Natural killer cell (primary cell): Measurements from ENCODE around the gene LRRC47. TPM values are rescaled to one million over a fixed set of nuclear protein-coding genes. Genes with fewer than 3 reads are reported as not detected.

Source experiments
- ATAC-seq, 3 donors: fragments of 150-1000 bp in 2 of 3; fragments of 200-7000 bp in 1 of 3; cut with Tn5 transposase; 1 replicate in 1 of 3; 2 replicates in 2 of 3; pipeline ENCODE4 v1.10.0; 2021; ENCODE audit warnings: mild to moderate bottlenecking in 2 of 3, moderate library complexity in 2 of 3
- DNase-seq, 2 donors: peaks; one replicate each; pipeline versions ENCODE4 v3.0.0 to v3.0.0-alpha.2; 2013 to 2021; ENCODE audit warnings: mixed read lengths in 1 of 2
- H3K27ac ChIP-seq: one replicate; pipeline ENCODE4 v1.5.1; 2013; ENCODE audit warnings: mild to moderate bottlenecking, low read length
- H3K27me3 ChIP-seq: one replicate; pipeline ENCODE4 v1.6.1; 2013; ENCODE audit warnings: low read length; ENCODE audit not compliant: control insufficient read depth, insufficient read depth
- H3K36me3 ChIP-seq: one replicate; pipeline ENCODE4 v1.6.1; 2013; ENCODE audit warnings: low read length; ENCODE audit not compliant: control insufficient read depth, insufficient read depth
- H3K4me1 ChIP-seq: one replicate; pipeline ENCODE4 v1.6.1; 2013; ENCODE audit warnings: low read length; ENCODE audit not compliant: control insufficient read depth, insufficient read depth
- H3K4me3 ChIP-seq: one replicate; pipeline ENCODE4 v1.5.1; 2013; ENCODE audit warnings: low read length
- H3K9me3 ChIP-seq: one replicate; pipeline ENCODE4 v1.6.1; 2013; ENCODE audit warnings: low read length; ENCODE audit not compliant: control insufficient read depth, insufficient read depth
- H3K27ac Mint-ChIP-seq, 2 donors: one replicate each; pipeline ENCODE4 v1.8.0; 2022; ENCODE audit warnings: mild to moderate bottlenecking in 2 of 2, mixed read lengths in 2 of 2, moderate library complexity in 1 of 2
- H3K27me3 Mint-ChIP-seq, 2 donors: one replicate each; pipeline ENCODE4 v1.8.0; 2022; ENCODE audit warnings: low read depth in 2 of 2, mixed read lengths in 2 of 2
- H3K36me3 Mint-ChIP-seq: one replicate; pipeline ENCODE4 v1.8.0; 2022; ENCODE audit warnings: mixed read lengths
- H3K4me1 Mint-ChIP-seq, 2 donors: one replicate each; pipeline ENCODE4 v1.8.0; 2022; ENCODE audit warnings: mixed read lengths in 2 of 2
- H3K4me3 Mint-ChIP-seq: one replicate; pipeline ENCODE4 v1.8.0; 2022; ENCODE audit warnings: mild to moderate bottlenecking, moderate library complexity, mixed read lengths
- H3K9me3 Mint-ChIP-seq, 2 donors: one replicate each; pipeline ENCODE4 v1.8.0; 2022; ENCODE audit warnings: mixed read lengths in 2 of 2
- CTCF ChIP-seq: fragments of 200-600 bp; IDR thresholded peaks from one replicate; pipeline ENCODE4 v1.8.0; 2022; ENCODE audit warnings: antibody characterized with exemption
- WGBS: methylation state at CpG from one replicate; pipeline ENCODE4 v1.1.7; 2013; ENCODE audit warnings: missing lambda C conversion rate; ENCODE audit not compliant: insufficient coverage; 5-methylcytosine and 5-hydroxymethylcytosine counted together
- intact Hi-C: fragments of 100-400 bp; cut with micrococcal nuclease; formaldehyde crosslinking; loops from one replicate; pipeline ENCODE4 v1.14.2; 2022
- total RNA-seq, 4 donors: library from RNA; stranded (reverse); fragments of 120-200 nt in 1 of 4; gene quantifications; one replicate each; pipeline versions ENCODE4 v1.2.3 to v1.2.4, GENCODE V29; 2013 to 2022

Gene LRRC47
- total RNA-seq, 3 donors from 2014 or later (not counting 1 experiment from before 2014, with no cell fraction given): 33.5 to 49.8 (median 45.2) TPM

- Mint-ChIP-seq H3K27me3 (peaks cover 2 to 18% of the 10 kb centered on the region in 2 donors), H3K4me3 (no peak overlapping the region), H3K36me3 (no peaks in the 10 kb centered on the region), H3K27ac (no peak overlapping the region), H3K9me3 (peaks cover 0 to 3% of the 10 kb centered on the region in 2 donors), H3K4me1 (no peaks in the 10 kb centered on the region)
- Histone ChIP-seq H3K27me3 (no peaks in the 10 kb centered on the region), H3K27ac (no peak overlapping the region), H3K9me3 (no peaks in the 10 kb centered on the region), H3K4me1 (no peaks in the 10 kb centered on the region), H3K4me3 (no peak overlapping the region), H3K36me3 (no peaks in the 10 kb centered on the region)
- WGBS: 97% methylated on average over 6 of the region's 6 CpGs
- DNase-seq (no peak), ATAC-seq (no peak)
- intact Hi-C loops: no loop called here
- no peak for TF ChIP-seq CTCF
Observed at GRCh38 chr1:3759164-3759563, 37.1 kb downstream of the LRRC47 start.

DNA sequence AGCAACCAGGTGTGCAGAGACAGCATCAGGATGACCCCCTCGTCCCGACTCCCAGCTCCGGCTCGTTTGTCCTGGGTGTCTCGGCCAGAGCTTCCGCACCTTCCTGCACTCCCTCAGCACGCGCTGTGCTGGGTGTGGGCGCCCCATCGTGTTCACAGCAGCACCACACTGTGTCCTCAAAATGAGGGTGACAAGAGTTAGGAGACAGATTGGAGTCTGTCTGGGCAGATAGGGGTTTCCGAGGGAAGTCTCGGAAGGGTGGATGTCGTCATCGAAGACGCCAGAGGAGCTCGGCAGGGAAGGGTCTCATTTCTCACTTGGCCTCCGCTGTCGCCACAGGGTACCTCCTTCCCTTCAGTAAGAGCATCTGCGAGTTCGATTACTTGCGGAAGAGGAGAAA is 39.9 kb downstream of the LRRC47 start:
- intact Hi-C loops: no loop called here
- H3K27ac ChIP-seq: no peak overlapping the region
- peaks cover 0 to 3% of the 10 kb centered on the region in 2 donors for H3K9me3 Mint-ChIP-seq

DNA sequence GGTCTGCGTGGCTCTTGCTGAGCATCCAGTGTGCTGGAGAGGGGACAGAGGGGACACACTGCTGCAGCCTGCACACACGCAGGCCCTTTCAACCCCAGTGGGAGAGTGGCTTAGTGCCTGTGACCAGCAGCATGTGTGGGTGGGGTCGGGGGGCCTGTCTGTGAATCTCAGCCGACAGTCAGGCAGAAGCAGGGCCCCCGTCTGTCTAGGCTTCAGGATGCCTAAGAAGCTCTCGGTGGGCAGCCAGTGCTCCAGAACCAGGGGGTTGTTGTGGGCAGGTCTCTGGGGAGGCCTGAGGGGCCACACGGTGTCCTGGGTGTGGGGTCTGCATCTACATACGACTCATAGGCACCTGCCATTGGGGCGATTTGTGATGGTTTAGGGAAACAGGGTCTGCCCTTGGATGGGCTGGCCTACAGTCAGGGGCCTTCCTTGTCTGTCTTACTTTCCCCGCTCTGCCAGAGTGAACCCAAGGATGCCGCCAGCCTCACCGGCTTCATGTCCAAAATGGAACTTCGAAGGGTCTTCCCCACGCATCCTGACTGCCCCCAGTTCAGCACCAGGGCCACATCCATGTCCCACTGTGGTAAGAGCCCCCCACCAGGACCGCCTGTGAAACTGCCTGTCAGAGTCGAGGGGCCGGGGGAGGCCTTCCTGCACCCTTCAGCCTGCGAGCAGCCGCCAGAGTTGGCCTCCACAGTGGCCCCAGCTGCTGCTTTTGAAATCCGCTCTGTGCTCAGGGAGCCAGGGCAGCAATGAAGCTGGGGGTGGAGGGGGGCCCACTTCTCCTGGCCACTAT is 42.4 kb downstream of the LRRC47 start:
- Mint-ChIP-seq H3K27me3 (peaks cover 0 to 10% of the 10 kb centered on the region in 2 donors), H3K36me3 (no peaks in the 10 kb centered on the region), H3K4me1 (no peaks in the 10 kb centered on the region), H3K9me3 (no peaks in the 10 kb centered on the region), H3K4me3 (no peak overlapping the region), H3K27ac (no peak overlapping the region)
- H3K4me1 ChIP-seq: no peaks in the 10 kb centered on the region
- H3K36me3 ChIP-seq: no peaks in the 10 kb centered on the region
- no peak overlapping the region for H3K4me3 ChIP-seq
- ATAC-seq: no peak
- no peak overlapping the region for H3K27ac ChIP-seq
- intact Hi-C loops: no loop called here
- no peak for DNase-seq
- TF ChIP-seq CTCF: no peak
- whole genome bisulfite sequencing: 88% methylated on average over 20 of the region's 20 CpGs
- no peaks in the 10 kb centered on the region for H3K9me3 ChIP-seq
- no peaks in the 10 kb centered on the region for H3K27me3 ChIP-seq

More for the DNA sequence above, 39.9 kb downstream of the LRRC47 start:
- DNase-seq (no peak), ATAC-seq (no peak)
- Mint-ChIP-seq H3K27ac (no peak overlapping the region), H3K27me3 (peaks cover 6 to 18% of the 10 kb centered on the region in 2 donors), H3K4me1 (no peaks in the 10 kb centered on the region), H3K36me3 (no peaks in the 10 kb centered on the region), H3K4me3 (no peak overlapping the region)
- no peak for TF ChIP-seq CTCF
- no peaks in the 10 kb centered on the region for H3K36me3 ChIP-seq
- WGBS: 88% methylated on average over 21 of the region's 21 CpGs
- no peak overlapping the region for H3K4me3 ChIP-seq
- no peaks in the 10 kb centered on the region for H3K9me3 ChIP-seq
- H3K4me1 ChIP-seq: no peaks in the 10 kb centered on the region
- no peaks in the 10 kb centered on the region for H3K27me3 ChIP-seq
